Measurements from ENCODE around the gene PRKAR2B.

The PRKAR2B gene

GRCh38 chr7:107100824-107101223, 56.3 kb downstream of the PRKAR2B start:
- TF ChIP-seq CTCF (IDR thresholded peaks at IDR 0.05) = no peak
- DNase-seq (ENCODE audit: low spot score) = no peak
- no peak overlapping the region for H3K4me3 ChIP-seq

GRCh38 chr7:107103369-107103768, 58.9 kb downstream of the PRKAR2B start:
- no peak for DNase-seq (ENCODE audit: low spot score)
- Histone ChIP-seq H3K4me3 (no peak overlapping the region), H3K27ac (no peak overlapping the region)
- no peak for TF ChIP-seq CTCF (IDR thresholded peaks at IDR 0.05)

More at GRCh38 chr7:107100824-107101223, 56.3 kb downstream of the PRKAR2B start:
- H3K27ac ChIP-seq = no peak overlapping the region

GRCh38 chr7:107104801-107105200, 60.3 kb downstream of the PRKAR2B start:
- Histone ChIP-seq H3K4me3 (no peak overlapping the region), H3K27ac (no peak overlapping the region)
- TF ChIP-seq CTCF (IDR thresholded peaks at IDR 0.05) = no peak
- no peak for DNase-seq (ENCODE audit: low spot score)

GRCh38 chr7:107105591-107106245, 61.2 kb downstream of the PRKAR2B start:
- no peak overlapping the region for H3K27ac ChIP-seq
- H3K4me3 ChIP-seq = no peak overlapping the region
- DNase-seq (ENCODE audit: low spot score) = no peak
- no peak for TF ChIP-seq CTCF (IDR thresholded peaks at IDR 0.05)

GRCh38 chr7:107108793-107109371, 64.4 kb downstream of the PRKAR2B start:
- DNase-seq (ENCODE audit: low spot score) = no peak
- no peak for TF ChIP-seq CTCF (IDR thresholded peaks at IDR 0.05)
- H3K4me3 ChIP-seq = no peak overlapping the region
- H3K27ac ChIP-seq = no peak overlapping the region

GRCh38 chr7:107109955-107110354, 65.5 kb downstream of the PRKAR2B start:
- Histone ChIP-seq H3K4me3 (no peak overlapping the region), H3K27ac (no peak overlapping the region)
- DNase-seq (ENCODE audit: low spot score) = no peak
- no peak for TF ChIP-seq CTCF (IDR thresholded peaks at IDR 0.05)

GRCh38 chr7:107111196-107111595, 66.7 kb downstream of the PRKAR2B start:
- DNase-seq (ENCODE audit: low spot score) = no peak
- no peak for TF ChIP-seq CTCF (IDR thresholded peaks at IDR 0.05)
- no peak overlapping the region for H3K4me3 ChIP-seq

More at GRCh38 chr7:107111196-107111595, 66.7 kb downstream of the PRKAR2B start:
- no peak overlapping the region for H3K27ac ChIP-seq

All from coronary artery (tissue), 2 donors.